ENCODE measurements around the gene LRRC3.

LRRC3 gene

GRCh38 chr21:44456214-44456914, 1.1 kb downstream of the LRRC3 start:
- no peak for TF ChIP-seq CTCF (IDR thresholded peaks at IDR 0.05)
- peaks cover 39% of the 10 kb centered on the region for H3K27me3 Mint-ChIP-seq (ENCODE audit: low read depth, poor library complexity)
- H3K4me3 Mint-ChIP-seq: peak overlapping the region; percentile 74
- no peak overlapping the region for H3K27ac Mint-ChIP-seq
- DNase-seq: no peak
- peaks cover 33% of the 10 kb centered on the region for H3K9me3 Mint-ChIP-seq
- H3K36me3 Mint-ChIP-seq (ENCODE audit: low read depth): no peaks in the 10 kb centered on the region
- peaks cover 5% of the 10 kb centered on the region for H3K4me1 Mint-ChIP-seq

- Mint-ChIP-seq H3K27me3 (ENCODE audit: low read depth, poor library complexity) (peaks cover 31% of the 10 kb centered on the region), H3K4me3 (peak overlapping the region; percentile 74), H3K27ac (no peak overlapping the region), H3K9me3 (peaks cover 26% of the 10 kb centered on the region), H3K36me3 (ENCODE audit: low read depth) (no peaks in the 10 kb centered on the region), H3K4me1 (peaks cover 12% of the 10 kb centered on the region)
- TF ChIP-seq CTCF (IDR thresholded peaks at IDR 0.05): no peak
- DNase-seq: no peak
Measured at GRCh38 chr21:44456915-44457736, 1.8 kb downstream of the LRRC3 start.

GRCh38 chr21:44458971-44459711, 3.8 kb downstream of the LRRC3 start:
- no peak overlapping the region for H3K27ac Mint-ChIP-seq
- H3K4me1 Mint-ChIP-seq: peaks cover 24% of the 10 kb centered on the region
- peaks cover 6% of the 10 kb centered on the region for H3K9me3 Mint-ChIP-seq
- H3K4me3 Mint-ChIP-seq: no peak overlapping the region
- no peak for DNase-seq
- H3K36me3 Mint-ChIP-seq (ENCODE audit: low read depth): no peaks in the 10 kb centered on the region
- TF ChIP-seq CTCF (IDR thresholded peaks at IDR 0.05): no peak
- H3K27me3 Mint-ChIP-seq (ENCODE audit: low read depth, poor library complexity): peaks cover 13% of the 10 kb centered on the region

- H3K27me3 Mint-ChIP-seq (ENCODE audit: low read depth, poor library complexity): peaks cover 6% of the 10 kb centered on the region
- H3K9me3 Mint-ChIP-seq: no peaks in the 10 kb centered on the region
- no peak overlapping the region for H3K27ac Mint-ChIP-seq
- no peak for DNase-seq
- no peak overlapping the region for H3K4me3 Mint-ChIP-seq
- TF ChIP-seq CTCF (IDR thresholded peaks at IDR 0.05): no peak
- H3K4me1 Mint-ChIP-seq: peaks cover 25% of the 10 kb centered on the region
- H3K36me3 Mint-ChIP-seq (ENCODE audit: low read depth): no peaks in the 10 kb centered on the region
Measured at GRCh38 chr21:44459712-44460440, 4.6 kb downstream of the LRRC3 start.

GRCh38 chr21:44460441-44460755, 5.1 kb downstream of the LRRC3 start:
- DNase-seq: no peak
- no peak overlapping the region for H3K4me3 Mint-ChIP-seq
- no peaks in the 10 kb centered on the region for H3K36me3 Mint-ChIP-seq (ENCODE audit: low read depth)
- H3K27ac Mint-ChIP-seq: no peak overlapping the region
- H3K4me1 Mint-ChIP-seq: peaks cover 26% of the 10 kb centered on the region
- H3K27me3 Mint-ChIP-seq (ENCODE audit: low read depth, poor library complexity): peaks cover 3% of the 10 kb centered on the region
- no peaks in the 10 kb centered on the region for H3K9me3 Mint-ChIP-seq
- no peak for TF ChIP-seq CTCF (IDR thresholded peaks at IDR 0.05)
